Activated naive CD4-positive, alpha-beta T cell (primary cell): ENCODE data around the gene BATF2.
"Not testable (repeated sequence)": the region's sequence is repeated elsewhere in the genome, so short reads cannot be mapped to it uniquely, and the experiment has no call there.

Experiments used
- DNase-seq, 4 experiments: peaks; one replicate each; lab custom pipeline; 2025; lab: John Stamatoyannopoulos, UW

BATF2 gene, protein sequence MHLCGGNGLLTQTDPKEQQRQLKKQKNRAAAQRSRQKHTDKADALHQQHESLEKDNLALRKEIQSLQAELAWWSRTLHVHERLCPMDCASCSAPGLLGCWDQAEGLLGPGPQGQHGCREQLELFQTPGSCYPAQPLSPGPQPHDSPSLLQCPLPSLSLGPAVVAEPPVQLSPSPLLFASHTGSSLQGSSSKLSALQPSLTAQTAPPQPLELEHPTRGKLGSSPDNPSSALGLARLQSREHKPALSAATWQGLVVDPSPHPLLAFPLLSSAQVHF

DNA sequence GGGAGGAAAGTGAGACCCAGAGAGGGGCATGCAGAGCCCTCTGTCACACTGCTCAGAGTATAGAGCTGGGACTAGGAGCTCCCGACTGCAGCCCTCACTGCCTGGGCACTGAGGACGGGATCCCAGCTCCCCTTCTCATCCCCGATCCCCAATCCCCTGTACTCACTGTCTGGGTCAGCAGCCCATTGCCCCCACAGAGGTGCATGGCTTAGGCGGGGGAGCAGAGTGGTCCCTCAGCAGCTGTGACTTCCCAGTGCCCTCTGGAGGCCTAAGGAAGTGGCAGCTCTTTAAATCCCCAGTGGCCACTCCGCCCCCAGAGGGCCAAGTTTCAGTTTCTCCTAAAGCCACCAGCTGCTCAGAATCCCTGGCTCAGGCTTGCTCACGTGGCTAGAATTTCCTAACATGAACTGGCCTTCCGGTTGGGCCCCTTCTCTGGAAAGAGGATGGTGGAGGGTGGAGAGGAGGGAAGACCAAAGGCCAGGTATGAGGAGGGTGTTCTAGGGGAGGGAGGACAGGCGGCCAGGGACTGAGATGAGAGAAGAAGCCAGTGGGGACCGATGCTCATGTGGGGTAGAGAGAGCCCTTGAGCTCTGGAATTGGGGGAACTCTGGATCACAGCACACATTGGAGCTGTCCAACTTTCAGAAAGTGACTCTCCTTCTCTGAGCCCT lies at the start of gene BATF2:
Gene BATF2, minus strand, starts transcription at position 262 of the 671 bp plus-strand sequence. Its CDS starts 57 bp downstream, at position 205.
- DNase-seq, result no peak

DNA sequence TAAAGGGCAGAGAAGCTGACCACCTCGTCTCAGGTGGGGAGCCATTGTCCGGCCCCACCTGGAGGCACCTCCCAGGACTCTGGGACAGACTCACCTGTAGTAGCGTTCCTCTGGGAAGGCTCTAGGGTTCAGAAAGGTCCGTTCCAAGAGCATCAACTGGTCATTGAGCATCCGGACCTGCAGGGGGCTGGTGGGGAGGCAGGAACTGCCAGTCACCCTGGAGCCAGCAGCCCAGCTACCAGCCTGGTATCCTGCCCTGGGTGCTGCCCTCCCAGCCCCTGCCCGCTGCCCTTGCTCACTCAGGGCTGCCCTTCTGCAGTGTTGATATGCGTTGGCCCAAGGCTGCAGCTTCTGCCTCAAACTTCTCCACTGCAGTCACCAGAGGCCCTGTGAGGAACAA lies 49.0 kb upstream of the BATF2 start:
- no peak for DNase-seq

DNA sequence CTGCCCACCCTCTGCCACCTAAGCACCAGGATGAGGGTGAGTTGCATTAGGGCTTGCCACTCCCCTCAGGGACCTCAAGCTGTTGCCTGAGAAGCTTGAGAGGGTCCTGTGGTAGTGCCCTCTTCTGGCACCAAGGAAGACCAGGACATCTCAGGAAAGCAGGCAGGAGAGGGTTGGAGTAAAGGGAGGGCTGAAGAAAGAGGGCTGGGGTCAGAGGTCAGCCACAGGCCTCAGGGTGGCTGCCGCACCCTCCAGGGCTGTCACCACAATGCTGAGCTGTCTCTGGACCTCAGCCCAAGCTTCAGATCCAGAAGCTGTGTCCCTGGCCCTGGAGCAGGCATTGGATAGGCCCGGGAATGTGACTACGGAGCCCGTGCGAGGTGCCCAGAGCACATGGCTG lies 48.3 kb upstream of the BATF2 start:
- DNase-seq, result no peak

DNA sequence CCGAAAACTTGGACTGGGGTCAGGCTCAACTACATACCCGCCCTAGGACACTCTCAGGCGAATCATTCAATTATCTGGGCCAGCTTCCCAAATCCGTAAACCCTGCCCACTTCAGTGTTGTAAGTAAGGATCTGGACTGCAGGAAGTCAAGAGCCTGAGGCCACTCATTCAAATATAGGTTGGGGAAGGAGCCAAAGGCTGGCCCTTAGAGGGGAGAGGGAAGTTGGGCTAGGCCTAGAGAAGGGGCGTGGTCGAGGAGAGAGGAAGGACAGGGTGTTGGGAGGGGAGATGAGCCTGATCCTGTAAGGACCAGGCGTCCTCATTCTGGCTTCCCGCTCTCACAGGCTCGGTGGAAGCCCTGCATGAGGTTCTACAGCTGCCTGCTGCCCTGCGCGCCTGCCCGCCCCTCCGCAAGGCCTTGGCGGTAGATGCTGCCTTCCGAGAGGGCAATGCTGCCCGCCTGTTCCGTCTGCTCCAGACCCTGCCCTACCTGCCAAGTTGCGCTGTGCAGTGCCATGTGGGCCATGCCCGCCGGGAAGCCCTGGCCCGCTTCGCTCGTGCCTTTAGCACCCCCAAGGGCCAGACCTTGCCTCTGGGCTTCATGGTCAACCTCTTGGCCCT lies 47.2 kb upstream of the BATF2 start:
- no peak for DNase-seq

DNA sequence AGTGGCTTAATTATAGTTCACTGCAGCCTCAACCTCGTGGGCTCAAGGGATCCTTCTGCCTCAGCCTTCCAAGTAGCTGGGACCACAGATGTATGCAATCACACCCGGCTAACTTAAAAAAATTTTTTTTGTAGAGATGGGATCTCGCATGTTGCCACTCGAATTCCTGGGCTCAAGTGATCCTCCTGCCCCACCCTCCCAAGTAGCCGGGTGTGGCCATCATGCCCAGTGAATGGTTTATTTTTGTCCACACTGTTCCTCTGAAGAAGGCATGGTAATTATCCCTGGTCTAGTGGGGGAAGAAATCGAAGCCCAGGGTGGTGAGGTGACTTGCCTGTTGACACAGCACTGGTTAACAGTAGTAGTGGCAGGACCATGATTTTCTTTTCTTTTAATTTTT lies 46.1 kb upstream of the BATF2 start:
- no peak for DNase-seq

DNA sequence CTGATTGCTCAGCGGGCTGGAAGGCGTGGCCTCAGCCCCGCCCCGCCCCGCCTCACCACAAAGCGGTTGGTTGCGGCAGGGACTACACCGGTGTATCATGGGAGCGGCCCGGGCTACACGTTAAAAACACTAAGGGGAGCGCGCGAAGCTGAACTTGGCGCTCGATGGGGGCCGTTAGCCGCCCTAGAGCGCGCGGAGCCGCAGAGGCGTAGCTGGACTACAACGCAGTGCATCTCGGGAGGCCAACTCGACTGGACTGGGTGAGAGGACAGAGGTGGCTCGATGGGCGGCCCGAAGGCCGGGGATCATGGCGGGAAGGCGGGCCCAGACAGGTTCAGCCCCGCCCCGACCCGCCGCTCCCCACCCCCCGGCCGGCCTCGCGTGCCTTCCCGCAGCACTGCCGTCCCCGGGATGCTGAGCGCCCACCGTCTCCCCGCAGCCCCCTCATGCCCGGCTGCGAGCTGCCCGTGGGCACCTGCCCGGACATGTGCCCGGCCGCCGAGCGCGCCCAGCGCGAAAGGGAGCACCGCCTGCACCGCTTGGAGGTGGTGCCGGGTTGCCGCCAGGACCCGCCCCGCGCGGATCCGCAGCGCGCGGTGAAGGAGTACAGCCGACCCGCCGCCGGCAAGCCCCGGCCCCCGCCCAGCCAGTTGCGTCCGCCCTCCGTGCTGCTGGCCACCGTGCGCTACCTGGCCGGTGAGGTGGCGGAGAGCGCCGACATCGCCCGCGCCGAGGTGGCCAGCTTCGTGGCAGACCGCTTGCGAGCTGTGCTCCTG lies 44.3 kb upstream of the BATF2 start, which contains the start of gene SAC3D1:
Gene SAC3D1, plus strand, starts transcription at position 364 of the 776 bp plus-strand sequence. Its CDS starts 83 bp downstream, at position 447.
- peak; percentile 60 to 81 (median 78) for DNase-seq

DNA sequence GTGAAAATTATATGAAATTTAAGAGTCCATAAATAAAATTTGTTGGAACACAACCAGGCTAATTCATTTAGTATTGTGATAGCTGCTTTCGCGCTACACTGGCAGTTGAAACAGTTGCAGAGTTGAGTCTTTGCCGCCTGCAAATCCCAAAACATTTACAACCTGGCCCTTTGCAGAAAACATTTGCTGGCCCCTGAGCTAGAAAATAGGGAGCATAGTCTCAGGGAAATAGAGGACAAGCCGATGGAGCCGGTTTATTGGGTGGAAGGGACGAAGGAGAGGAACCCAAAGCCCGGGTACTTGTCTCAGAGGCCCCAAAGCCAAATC lies 43.7 kb upstream of the BATF2 start:
- no peak for DNase-seq

DNA sequence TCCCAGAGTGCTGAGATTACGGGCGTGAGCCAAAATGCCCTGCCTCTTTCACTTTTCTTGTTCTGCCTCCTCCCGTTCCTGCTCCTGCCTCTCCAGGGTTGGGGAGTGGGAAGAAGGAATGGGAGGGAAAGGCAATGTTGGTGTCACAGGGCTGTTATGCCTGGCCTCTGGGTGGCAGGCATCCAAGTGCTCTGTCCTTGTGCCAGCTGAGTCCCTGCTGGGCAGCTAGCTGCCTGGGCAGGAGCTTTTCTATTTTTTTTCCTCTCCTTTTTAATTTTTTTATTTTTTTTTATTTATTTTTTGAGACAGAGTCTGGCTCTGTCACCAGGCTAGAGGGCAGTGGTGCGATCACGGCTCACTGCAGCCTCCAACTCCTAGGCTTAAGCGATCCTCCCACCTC lies 40.2 kb upstream of the BATF2 start:
- no peak for DNase-seq

DNA sequence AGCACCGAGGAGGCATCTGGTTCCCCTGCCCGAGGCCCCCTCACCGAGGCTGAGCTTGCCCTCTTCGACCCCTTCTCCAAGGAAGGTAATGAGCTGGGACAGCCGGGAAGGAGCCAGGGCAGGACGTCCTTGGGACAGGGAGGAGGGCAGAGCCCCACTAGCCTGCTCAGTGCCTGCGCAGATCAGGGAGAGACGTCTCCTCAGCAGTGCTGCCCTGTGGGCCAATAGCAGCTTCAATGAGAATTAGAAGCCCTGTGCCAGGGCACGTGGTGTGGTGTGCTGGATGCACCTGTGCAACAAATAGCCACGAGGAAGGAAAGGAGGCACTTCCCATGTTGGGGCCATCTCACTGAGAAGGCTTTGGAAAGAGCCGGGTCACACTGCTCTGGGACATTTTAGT lies 38.8 kb upstream of the BATF2 start:
- DNase-seq, result no peak

DNA sequence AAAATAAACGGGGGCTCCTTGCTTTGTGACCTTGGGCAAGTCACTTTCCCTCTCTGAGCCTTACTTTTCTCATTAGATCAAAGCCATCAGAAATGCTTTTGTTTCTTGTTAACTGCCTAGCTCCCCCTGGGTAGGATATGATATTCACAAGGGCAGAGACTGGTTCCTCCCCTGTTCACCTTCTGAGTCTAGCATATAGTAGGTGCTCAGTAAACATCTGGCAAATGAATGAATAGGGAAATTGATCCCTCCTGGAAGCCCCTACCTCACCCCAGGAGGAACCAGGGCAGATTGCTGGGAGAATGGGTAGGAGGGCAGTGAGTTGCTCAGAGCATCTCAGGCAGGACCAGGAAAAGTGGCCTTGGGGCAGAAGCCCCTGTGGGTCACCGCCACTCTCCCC lies 37.7 kb upstream of the BATF2 start:
- DNase-seq, result no peak

DNA sequence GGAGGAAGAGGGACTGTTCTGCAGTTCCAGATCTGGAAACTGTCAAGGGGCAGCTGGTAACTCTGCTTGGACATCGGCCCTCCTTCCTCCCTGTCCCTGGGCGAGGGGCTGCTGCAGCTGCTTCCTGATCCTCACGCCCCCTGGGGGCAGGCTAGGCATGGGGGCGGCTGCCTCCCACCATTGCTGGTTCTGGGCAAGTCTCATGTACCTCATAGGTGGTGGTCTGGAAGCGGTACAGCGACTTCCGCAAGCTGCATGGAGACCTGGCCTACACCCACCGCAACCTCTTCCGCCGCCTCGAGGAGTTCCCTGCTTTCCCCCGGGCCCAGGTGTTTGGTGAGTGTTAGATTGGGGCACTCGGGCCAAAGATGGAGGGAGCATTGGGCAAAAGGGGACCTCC lies 35.4 kb upstream of the BATF2 start:
- DNase-seq, result no peak

DNA sequence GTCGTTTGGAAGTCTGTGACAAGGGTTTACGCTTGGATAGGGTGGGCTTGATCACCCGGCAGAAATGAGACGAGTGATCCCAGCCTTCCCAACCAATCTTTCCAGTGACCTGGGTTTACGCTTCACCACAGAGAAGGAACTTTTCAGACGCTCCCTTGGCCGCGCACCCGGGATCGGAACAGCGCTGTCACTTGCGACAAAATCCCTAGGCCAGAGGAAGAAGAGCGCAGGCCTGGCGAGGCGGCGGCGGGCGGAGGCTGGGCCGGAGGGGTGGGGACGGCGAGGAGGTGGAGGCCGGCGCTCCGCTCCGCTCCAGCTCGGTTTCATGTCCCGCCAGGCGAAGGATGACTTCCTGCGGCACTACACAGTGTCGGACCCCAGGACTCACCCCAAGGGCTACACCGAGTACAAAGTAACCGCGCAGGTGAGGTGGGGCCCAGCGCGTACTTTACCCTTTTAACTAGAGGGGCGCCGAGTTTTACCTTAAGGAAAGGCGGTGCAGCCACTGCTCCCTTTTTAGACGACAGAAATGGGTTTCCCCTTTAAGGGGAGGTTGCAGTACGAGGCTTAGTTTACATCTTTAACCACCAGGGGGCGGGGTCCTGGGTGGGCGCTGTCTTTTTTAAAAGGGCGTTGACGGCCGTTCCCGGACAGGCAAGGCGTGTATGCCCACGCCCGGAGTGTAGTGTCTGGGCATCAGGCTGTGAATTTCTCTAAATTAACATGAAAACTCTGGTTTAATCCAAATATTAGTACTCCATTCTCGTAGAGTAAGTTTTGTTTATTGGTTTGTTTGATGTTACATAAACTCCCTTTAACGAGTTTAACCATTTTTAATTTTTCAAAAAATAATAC lies 30.7 kb upstream of the BATF2 start, which contains the start of gene SNX15:
Gene SNX15, plus strand, starts transcription at position 227 of the 855 bp plus-strand sequence. Its CDS starts 99 bp downstream, at position 326.
- DNase-seq, result peak; percentile 59 to 76 (median 76)

DNA sequence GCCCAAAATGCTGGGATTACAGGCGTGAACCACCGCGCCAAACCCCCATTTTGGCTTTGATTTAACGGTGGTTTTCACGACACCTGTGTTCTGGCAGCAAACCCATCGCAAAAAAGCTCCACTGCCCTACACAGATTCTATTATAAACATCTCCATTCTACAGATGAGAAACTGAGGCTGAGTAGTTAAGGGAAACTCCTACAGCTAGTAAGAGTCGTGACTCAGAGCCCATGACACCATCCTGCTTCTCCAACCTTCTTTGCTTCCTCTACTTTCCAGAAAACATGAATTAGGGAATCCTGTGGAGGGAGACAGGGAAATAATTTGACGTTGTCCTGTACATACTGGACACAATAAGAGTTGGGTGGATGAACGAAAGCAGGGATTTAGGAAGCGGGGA lies 30.0 kb upstream of the BATF2 start:
- DNase-seq, result no peak

DNA sequence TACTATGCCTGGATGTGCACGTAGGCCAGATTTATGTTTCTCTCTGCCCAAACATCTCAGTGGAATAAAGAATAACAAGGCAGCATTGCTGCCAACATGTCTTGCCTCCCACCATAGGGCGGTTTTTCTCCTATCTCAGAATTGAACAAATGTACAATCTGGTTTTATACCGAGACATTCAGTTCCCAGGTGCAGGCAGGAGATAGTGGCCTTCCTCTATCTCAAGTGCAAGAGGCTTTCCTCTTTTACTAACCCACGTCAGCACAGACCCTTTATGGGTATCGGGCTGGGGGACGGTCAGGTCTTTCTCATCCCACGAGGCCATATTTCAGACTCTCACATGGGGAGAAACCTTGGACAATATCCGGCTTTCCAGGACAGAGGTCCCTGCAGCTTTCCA lies 26.7 kb upstream of the BATF2 start:
- DNase-seq, result not testable (repeated sequence)

DNA sequence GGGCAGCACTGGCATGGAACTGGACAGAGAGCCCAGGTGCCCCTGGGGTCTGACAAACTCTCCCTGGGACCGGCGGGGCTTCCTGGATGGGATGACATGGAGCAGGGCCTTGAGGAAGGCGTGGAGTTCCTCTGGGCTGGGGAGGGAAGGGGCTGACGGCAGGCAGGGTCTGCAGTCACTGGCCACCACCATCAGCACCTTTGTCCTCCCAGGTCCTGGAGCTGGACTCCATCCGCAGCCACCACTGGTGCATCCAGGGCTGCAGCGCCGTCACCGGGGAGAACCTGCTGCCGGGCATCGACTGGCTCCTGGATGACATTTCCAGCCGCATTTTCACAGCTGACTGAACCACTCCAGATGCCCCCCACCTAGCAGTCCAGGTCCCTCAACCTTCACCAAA lies 24.7 kb upstream of the BATF2 start:
- DNase-seq, result no peak

DNA sequence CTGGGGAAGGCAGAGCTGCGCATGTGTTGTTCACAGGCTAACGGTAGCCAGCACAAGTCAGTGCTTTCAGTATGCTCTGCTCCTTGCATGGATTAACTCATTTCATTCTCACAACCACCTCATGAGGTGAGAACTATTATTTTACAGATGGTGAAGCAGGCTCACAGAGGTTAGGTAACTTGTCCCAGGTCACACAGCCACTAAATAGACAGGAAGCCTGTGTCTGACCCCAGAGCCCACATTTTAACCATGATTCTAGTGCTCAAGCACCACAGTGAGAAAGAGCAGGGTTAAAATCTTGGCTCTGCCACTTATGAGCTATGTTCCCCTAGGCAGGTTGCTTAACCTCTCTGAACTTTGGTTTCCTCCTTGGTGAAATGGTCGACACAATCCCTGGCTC lies 24.2 kb upstream of the BATF2 start:
- no peak for DNase-seq

DNA sequence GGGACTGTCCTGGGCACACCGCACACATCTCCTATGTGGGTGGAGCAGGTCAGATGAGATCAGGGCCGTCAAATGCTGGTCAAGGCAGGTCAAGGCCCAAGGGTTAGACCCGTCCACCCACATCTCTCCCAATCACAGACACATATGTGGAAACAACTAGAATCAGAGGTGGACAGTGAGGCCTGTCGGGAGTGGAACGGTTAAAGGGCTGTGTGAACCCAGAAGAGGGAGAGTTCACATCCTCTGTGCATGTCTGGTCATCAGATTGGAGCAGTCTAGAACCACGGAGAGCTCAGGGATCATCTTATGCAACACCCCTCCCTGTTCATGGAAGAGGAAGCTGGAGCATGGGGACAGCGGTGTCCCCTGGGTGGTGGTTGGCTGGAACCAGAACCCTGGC lies 23.1 kb upstream of the BATF2 start:
- no peak for DNase-seq

DNA sequence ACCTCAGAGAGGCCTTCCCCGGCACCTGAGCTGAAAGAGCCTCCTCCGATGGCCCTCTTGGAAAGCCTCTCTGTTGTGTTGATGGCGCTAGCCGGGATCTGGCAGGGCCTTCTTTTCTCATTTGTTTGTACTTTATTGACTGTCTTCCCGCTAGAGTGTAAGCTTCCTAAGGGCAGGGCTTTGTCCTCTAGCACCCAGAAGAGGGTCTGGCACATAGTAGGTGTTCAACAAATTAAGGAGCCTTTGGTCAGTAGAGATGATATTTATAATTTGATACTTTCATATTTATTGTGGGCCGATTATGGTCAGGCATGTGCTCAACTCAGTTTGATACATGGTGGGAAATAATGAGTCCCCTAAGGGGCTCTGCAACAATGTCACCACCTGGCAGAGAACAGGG lies 21.2 kb upstream of the BATF2 start:
- no peak for DNase-seq

DNA sequence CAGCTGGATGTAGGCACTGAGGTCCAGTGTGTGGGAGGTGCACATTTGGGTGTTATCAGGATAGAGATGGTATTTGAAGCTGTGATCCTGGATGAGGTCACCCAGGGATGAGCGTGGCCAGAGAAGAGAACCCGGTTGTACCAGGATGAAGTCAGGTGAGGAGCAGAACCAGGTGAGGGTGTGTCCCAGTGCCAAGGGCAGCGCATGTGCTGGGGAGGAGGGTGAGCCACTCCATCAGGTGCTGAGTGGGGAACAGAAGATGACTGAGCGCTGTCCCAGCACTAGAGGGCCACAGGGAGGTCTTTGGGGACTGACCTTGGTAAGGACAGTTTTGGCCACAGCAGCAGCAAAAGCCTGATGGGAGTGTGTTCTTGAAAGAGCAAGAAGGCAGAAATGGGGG lies 19.9 kb upstream of the BATF2 start:
- DNase-seq, result no peak

DNA sequence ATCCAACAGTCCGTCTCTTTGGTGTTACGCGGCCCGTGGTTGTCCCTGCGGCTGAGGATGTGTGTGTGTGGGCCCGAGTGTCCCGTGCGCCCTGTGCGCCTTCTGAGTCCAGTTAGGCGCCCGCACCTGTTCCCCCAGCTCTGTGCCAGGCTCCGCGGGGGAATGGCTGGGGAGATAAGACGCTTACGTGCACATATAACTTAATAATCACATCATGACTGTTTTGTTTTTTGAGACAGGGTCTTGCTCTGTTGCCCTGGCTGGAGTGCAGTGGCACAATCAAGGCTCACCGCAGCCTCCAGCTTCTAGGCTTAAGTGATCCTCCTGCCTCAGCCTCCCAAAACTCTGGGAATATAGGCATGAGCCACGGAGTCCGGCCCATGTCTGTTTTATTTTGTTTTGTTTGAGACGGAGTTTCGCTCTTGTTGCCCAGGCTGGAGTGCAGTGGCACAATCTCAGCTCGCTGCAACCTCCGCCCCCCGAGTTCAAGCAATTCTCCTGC lies 18.0 kb upstream of the BATF2 start:
- no peak for DNase-seq
